HepG2 (cell line): ENCODE data around the gene ANKRD11. TPM values are rescaled to one million over a fixed set of nuclear protein-coding genes. Genes with fewer than 3 reads are reported as not detected.

Experiments used
- ATF7 ChIP-seq, 2 experiments: fragments of 450-650 bp in 1 of 2; sonication (generic) in 1 of 2; formaldehyde crosslinking in 1 of 2; IDR thresholded peaks; 2 replicates each; pipeline versions ENCODE4 v1.4.0 to v1.6.1; 2016 to 2020; ENCODE audit warnings: antibody characterized with exemption in 1 of 2, mild to moderate bottlenecking in 1 of 2, missing genetic modification reagents in 1 of 2
- CAMTA2 ChIP-seq: sonication (generic); formaldehyde crosslinking; IDR thresholded peaks from 2 replicates; pipeline ENCODE4 v1.4.0; 2020; ENCODE audit warnings: mild to moderate bottlenecking, missing genetic modification reagents, borderline replicate concordance
- CENPBD1 ChIP-seq: sonication (generic); formaldehyde crosslinking; IDR thresholded peaks from 2 replicates; pipeline ENCODE4 v1.8.0; 2022; ENCODE audit warnings: missing genetic modification reagents, low read depth, mild to moderate bottlenecking, borderline replicate concordance
- NFKBIZ ChIP-seq: IDR thresholded peaks from 2 replicates; pipeline ENCODE4 v1.6.1; 2018; ENCODE audit warnings: missing genetic modification reagents, missing compliant biosample characterization
- PHB2 ChIP-seq: fragments of 450-650 bp; IDR thresholded peaks from 2 replicates; pipeline ENCODE4 v1.6.1; 2018; ENCODE audit not compliant: partially characterized antibody
- PRPF4 ChIP-seq: fragments of 200-400 bp; formaldehyde crosslinking; IDR thresholded peaks from 2 replicates; pipeline ENCODE4 v1.6.1; 2016; ENCODE audit warnings: low read length, low read depth; ENCODE audit not compliant: poor library complexity, severe bottlenecking
- RAD21 ChIP-seq: fragments of 450-650 bp; formaldehyde crosslinking; IDR thresholded peaks from 2 replicates; pipeline ENCODE4 v1.5.0; 2020; ENCODE audit warnings: mild to moderate bottlenecking
- SIX4 ChIP-seq: sonication (generic); formaldehyde crosslinking; IDR thresholded peaks from 2 replicates; pipeline ENCODE4 v1.4.0; 2020; ENCODE audit warnings: missing genetic modification reagents
- SNRNP70 ChIP-seq: fragments of 200-400 bp; formaldehyde crosslinking; IDR thresholded peaks from 2 replicates; pipeline ENCODE4 v1.6.1; 2017; ENCODE audit warnings: mild to moderate bottlenecking, low read depth, low read length, moderate library complexity
- TAF1 ChIP-seq: sonication (generic); formaldehyde crosslinking; IDR thresholded peaks from 2 replicates; pipeline ENCODE4 v1.4.0; 2020; ENCODE audit warnings: missing genetic modification reagents
- ZBTB46 ChIP-seq: sonication (generic); formaldehyde crosslinking; IDR thresholded peaks from 2 replicates; pipeline ENCODE4 v1.4.0; 2020; ENCODE audit warnings: mild to moderate bottlenecking, missing genetic modification reagents, borderline replicate concordance
- ZKSCAN1 ChIP-seq: fragments of 150-350 bp; IDR thresholded peaks from 2 replicates; pipeline ENCODE4 v1.6.1; 2014; ENCODE audit warnings: low read length
- ZNF12 ChIP-seq: sonication (generic); formaldehyde crosslinking; IDR thresholded peaks from 2 replicates; pipeline ENCODE4 v1.5.0; 2020; ENCODE audit warnings: missing genetic modification reagents
- ZNF468 ChIP-seq: sonication (generic); formaldehyde crosslinking; IDR thresholded peaks from 2 replicates; pipeline ENCODE4 v1.8.0; 2022; ENCODE audit warnings: mild to moderate bottlenecking, moderate library complexity, missing genetic modification reagents
- ZNF547 ChIP-seq: sonication (generic); formaldehyde crosslinking; IDR thresholded peaks from 2 replicates; pipeline ENCODE4 v1.5.1; 2020; ENCODE audit warnings: mild to moderate bottlenecking, missing genetic modification reagents
- ZNF691 ChIP-seq: sonication (generic); formaldehyde crosslinking; IDR thresholded peaks from 2 replicates; pipeline ENCODE4 v1.4.0; 2020; ENCODE audit warnings: missing genetic modification reagents, low read depth, mild to moderate bottlenecking, borderline replicate concordance
- ZNF713 ChIP-seq: sonication (generic); formaldehyde crosslinking; IDR thresholded peaks from 2 replicates; pipeline ENCODE4 v1.4.0; 2020; ENCODE audit warnings: mild to moderate bottlenecking, missing genetic modification reagents
- polyA plus RNA-seq, 8 experiments: library from polyadenylated mRNA; depleted of rRNA in 3 of 8; stranded (reverse) in 7 of 8; unstranded in 1 of 8; fragments of >200 nt; fragmentation: Illumina TruSeq in 4 of 8; extraction: Trizol in 4 of 8; gene quantifications; 2 replicates each; pipeline versions ENCODE4 v1.2.1 to v1.2.3, GENCODE V29; 2011 to 2016; ENCODE audit warnings: low read depth in 4 of 8, missing spikeins in 1 of 8, mixed read lengths in 1 of 8; ENCODE audit not compliant: insufficient read depth in 1 of 8
- total RNA-seq, 5 experiments: library from RNA; depleted of rRNA; stranded (reverse); fragments of >200 nt; fragmentation: Illumina TruSeq; extraction: Trizol; gene quantifications; 2 replicates each; pipeline ENCODE4 v1.2.3, GENCODE V29; 2016; ENCODE audit warnings: low read depth in 1 of 5
- TF ChIP-seq, protein P1 (sequence below): sonication (generic); formaldehyde crosslinking; IDR thresholded peaks from 2 replicates; pipeline ENCODE4 v1.4.0; 2020; ENCODE audit warnings: mild to moderate bottlenecking, missing genetic modification reagents
- TF ChIP-seq, protein P2 (sequence below): sonication (generic); formaldehyde crosslinking; IDR thresholded peaks from 2 replicates; pipeline ENCODE4 v1.8.1; 2023; ENCODE audit warnings: mild to moderate bottlenecking, missing genetic modification reagents
- TF ChIP-seq, protein P3 (sequence below): sonication (generic); formaldehyde crosslinking; IDR thresholded peaks from 2 replicates; pipeline ENCODE4 v1.8.0; 2022; ENCODE audit warnings: missing genetic modification reagents, mild to moderate bottlenecking, moderate library complexity, borderline replicate concordance

The ANKRD11 gene
- total and polyA plus RNA-seq, 2 of the 13 experiments (the other 11 are each of a cell fraction or from before 2014, with no cell fraction given): 21.4 to 38.4 TPM

- TF ChIP-seq ZNF468 (CRISPR knock-in tag): no peak
- no peak for TF ChIP-seq ATF7 (IDR thresholded peaks at IDR 0.05)
- TF ChIP-seq ATF7 (CRISPR knock-in tag; IDR thresholded peaks at IDR 0.05): no peak
- TF ChIP-seq CENPBD1: no peak
- TF ChIP-seq, protein P1, sequence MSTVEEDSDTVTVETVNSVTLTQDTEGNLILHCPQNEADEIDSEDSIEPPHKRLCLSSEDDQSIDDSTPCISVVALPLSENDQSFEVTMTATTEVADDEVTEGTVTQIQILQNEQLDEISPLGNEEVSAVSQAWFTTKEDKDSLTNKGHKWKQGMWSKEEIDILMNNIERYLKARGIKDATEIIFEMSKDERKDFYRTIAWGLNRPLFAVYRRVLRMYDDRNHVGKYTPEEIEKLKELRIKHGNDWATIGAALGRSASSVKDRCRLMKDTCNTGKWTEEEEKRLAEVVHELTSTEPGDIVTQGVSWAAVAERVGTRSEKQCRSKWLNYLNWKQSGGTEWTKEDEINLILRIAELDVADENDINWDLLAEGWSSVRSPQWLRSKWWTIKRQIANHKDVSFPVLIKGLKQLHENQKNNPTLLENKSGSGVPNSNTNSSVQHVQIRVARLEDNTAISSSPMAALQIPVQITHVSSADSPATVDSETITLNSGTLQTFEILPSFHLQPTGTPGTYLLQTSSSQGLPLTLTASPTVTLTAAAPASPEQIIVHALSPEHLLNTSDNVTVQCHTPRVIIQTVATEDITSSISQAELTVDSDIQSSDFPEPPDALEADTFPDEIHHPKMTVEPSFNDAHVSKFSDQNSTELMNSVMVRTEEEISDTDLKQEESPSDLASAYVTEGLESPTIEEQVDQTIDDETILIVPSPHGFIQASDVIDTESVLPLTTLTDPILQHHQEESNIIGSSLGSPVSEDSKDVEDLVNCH (CRISPR knock-in tag): no peak
- TF ChIP-seq, protein P2, sequence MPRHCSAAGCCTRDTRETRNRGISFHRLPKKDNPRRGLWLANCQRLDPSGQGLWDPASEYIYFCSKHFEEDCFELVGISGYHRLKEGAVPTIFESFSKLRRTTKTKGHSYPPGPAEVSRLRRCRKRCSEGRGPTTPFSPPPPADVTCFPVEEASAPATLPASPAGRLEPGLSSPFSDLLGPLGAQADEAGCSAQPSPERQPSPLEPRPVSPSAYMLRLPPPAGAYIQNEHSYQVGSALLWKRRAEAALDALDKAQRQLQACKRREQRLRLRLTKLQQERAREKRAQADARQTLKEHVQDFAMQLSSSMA (CRISPR knock-in tag): no peak
- TF ChIP-seq SIX4 (CRISPR knock-in tag): no peak
- no peak for TF ChIP-seq ZBTB46
- TF ChIP-seq, protein P3, sequence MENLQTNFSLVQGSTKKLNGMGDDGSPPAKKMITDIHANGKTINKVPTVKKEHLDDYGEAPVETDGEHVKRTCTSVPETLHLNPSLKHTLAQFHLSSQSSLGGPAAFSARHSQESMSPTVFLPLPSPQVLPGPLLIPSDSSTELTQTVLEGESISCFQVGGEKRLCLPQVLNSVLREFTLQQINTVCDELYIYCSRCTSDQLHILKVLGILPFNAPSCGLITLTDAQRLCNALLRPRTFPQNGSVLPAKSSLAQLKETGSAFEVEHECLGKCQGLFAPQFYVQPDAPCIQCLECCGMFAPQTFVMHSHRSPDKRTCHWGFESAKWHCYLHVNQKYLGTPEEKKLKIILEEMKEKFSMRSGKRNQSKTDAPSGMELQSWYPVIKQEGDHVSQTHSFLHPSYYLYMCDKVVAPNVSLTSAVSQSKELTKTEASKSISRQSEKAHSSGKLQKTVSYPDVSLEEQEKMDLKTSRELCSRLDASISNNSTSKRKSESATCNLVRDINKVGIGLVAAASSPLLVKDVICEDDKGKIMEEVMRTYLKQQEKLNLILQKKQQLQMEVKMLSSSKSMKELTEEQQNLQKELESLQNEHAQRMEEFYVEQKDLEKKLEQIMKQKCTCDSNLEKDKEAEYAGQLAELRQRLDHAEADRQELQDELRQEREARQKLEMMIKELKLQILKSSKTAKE (CRISPR knock-in tag): peak; percentile 66; the same call in 1 of the 2 replicates
- no peak for TF ChIP-seq RAD21
- no peak for TF ChIP-seq SNRNP70
- TF ChIP-seq ZKSCAN1: no peak
- no peak for TF ChIP-seq NFKBIZ (CRISPR knock-in tag)
- 0 out of 2 replicates have a peak, but pooled peaks have one; percentile 20 for TF ChIP-seq ZNF713 (CRISPR knock-in tag)
- TF ChIP-seq ZNF691 (CRISPR knock-in tag): peak; percentile 15; the same call in 1 of the 2 replicates
- no peak; the same call in 1 of the 2 replicates for TF ChIP-seq TAF1 (CRISPR knock-in tag)
- no peak; the same call in 1 of the 2 replicates for TF ChIP-seq ZNF547 (CRISPR knock-in tag)
- TF ChIP-seq PRPF4: no peak
- TF ChIP-seq ZNF12 (CRISPR knock-in tag): no peak
- TF ChIP-seq CAMTA2 (CRISPR knock-in tag): 0 out of 2 replicates have a peak, but pooled peaks have one; percentile 42
- TF ChIP-seq PHB2: no peak
Measured at GRCh38 chr16:89319886-89320781, 170.2 kb downstream of the ANKRD11 start (continued).
